ENCODE results near the gene HLA-F. TPM values are rescaled to one million over a fixed set of nuclear protein-coding genes. Genes with fewer than 3 reads are reported as not detected.

The HLA-F gene
- total RNA-seq, 6 experiments from 2014 or later = 9.8 to 41.3 (median 26.4) TPM

- peaks cover 0 to 3% (median 0%) of the 10 kb centered on the region in 4 donors for H3K4me1 ChIP-seq
- intact Hi-C loops (cut with DNase I) = loop anchor here in 1 of 2 donors (5.0 kb wide), 1 partner anchor 122 kb away; no protein-coding TSS in a partner anchor
- H3K27me3 ChIP-seq = no peaks in the 10 kb centered on the region
- no peak for ATAC-seq
- no peak overlapping the region for H3K27ac ChIP-seq
- TF ChIP-seq CTCF (IDR thresholded peaks at IDR 0.05) = no peak
- no peak for TF ChIP-seq POLR2A (IDR thresholded peaks at IDR 0.05)
- no peak for DNase-seq
- no peaks in the 10 kb centered on the region for H3K9me3 ChIP-seq
- WGBS (ENCODE audit: insufficient coverage, low coverage, low lambda C conversion rate, missing lambda C conversion rate) = 76% methylated on average over 4 of the region's 8 CpGs
- no peak overlapping the region for H3K4me3 ChIP-seq
- H3K36me3 ChIP-seq = no peaks in the 10 kb centered on the region
Observed at GRCh38 chr6:29710281-29710941, 12.8 kb upstream of the HLA-F start.

GRCh38 chr6:29720863-29721262 is 2.4 kb upstream of the HLA-F start:
- no peak for TF ChIP-seq POLR2A (IDR thresholded peaks at IDR 0.05)
- TF ChIP-seq CTCF (IDR thresholded peaks at IDR 0.05) = no peak
- Histone ChIP-seq H3K9me3 (no peaks in the 10 kb centered on the region), H3K27ac (no peak overlapping the region), H3K36me3 (no peaks in the 10 kb centered on the region), H3K27me3 (no peaks in the 10 kb centered on the region), H3K4me3 (no peak overlapping the region), H3K4me1 (peaks cover 0 to 6% (median 0%) of the 10 kb centered on the region in 4 donors)
- 19% methylated on average over 2 of the region's 2 CpGs for WGBS (ENCODE audit: insufficient coverage, low coverage, low lambda C conversion rate, missing lambda C conversion rate)
- intact Hi-C loops (cut with DNase I) = no loop called here
- ATAC-seq = no peak
- no peak for DNase-seq

- peak overlapping the region; percentile 65 to 76 (median 69) for H3K4me3 ChIP-seq
- H3K36me3 ChIP-seq = no peaks in the 10 kb centered on the region
- peak overlapping the region; percentile 82 to 90 (median 87) for H3K27ac ChIP-seq
- DNase-seq (peak; percentile 64 to 66 (median 66)), ATAC-seq (peak; percentile 69 to 77 (median 72))
- no peaks in the 10 kb centered on the region for H3K27me3 ChIP-seq
- intact Hi-C loops (cut with DNase I) = no loop called here
- 17% methylated on average over 6 of the region's 76 CpGs for WGBS (ENCODE audit: insufficient coverage, low coverage, low lambda C conversion rate, missing lambda C conversion rate)
- no peaks in the 10 kb centered on the region for H3K9me3 ChIP-seq
- peaks cover 0 to 6% (median 0%) of the 10 kb centered on the region in 4 donors for H3K4me1 ChIP-seq
- TF ChIP-seq CTCF (IDR thresholded peaks at IDR 0.05) = no peak
- no peak for TF ChIP-seq POLR2A (IDR thresholded peaks at IDR 0.05)
Observed at GRCh38 chr6:29723666-29724588, 693 bp downstream of the HLA-F start.

GRCh38 chr6:29724937-29725869 is 2.0 kb downstream of the HLA-F start:
- no peaks in the 10 kb centered on the region for H3K9me3 ChIP-seq
- no peaks in the 10 kb centered on the region for H3K27me3 ChIP-seq
- intact Hi-C loops (cut with DNase I) = no loop called here
- WGBS (ENCODE audit: insufficient coverage, low coverage, low lambda C conversion rate, missing lambda C conversion rate) = 49% methylated on average over 2 of the region's 11 CpGs
- TF ChIP-seq CTCF (IDR thresholded peaks at IDR 0.05) (no peak), POLR2A (IDR thresholded peaks at IDR 0.05) (no peak)
- H3K4me3 ChIP-seq = no peak overlapping the region
- H3K36me3 ChIP-seq = no peaks in the 10 kb centered on the region
- DNase-seq (no peak), ATAC-seq (no peak)
- H3K27ac ChIP-seq = no peak overlapping the region
- peaks cover 0 to 6% (median 0%) of the 10 kb centered on the region in 4 donors for H3K4me1 ChIP-seq

Data from right lobe of liver (tissue), 6 donors.